HG03039 (cell line): Measurements from ENCODE around the gene VOPP1.
"Not testable (repeated sequence)": the region's sequence is repeated elsewhere in the genome, so short reads cannot be mapped to it uniquely, and the experiment has no call there.

ENCODE experiments used
- ATAC-seq: cut with Tn5 transposase; IDR thresholded peaks from one replicate; pipeline ENCODE4 v1.9.1; 2021; ENCODE audit warnings: mild to moderate bottlenecking, moderate library complexity; ENCODE audit not compliant: unreplicated experiment

The VOPP1 gene

GRCh38 chr7:55512635-55513191 lies 59.6 kb downstream of the VOPP1 start:
- no peak for ATAC-seq

- no peak for ATAC-seq
Observed at GRCh38 chr7:55510621-55511020, 61.7 kb downstream of the VOPP1 start.

- not testable (repeated sequence) for ATAC-seq
Observed at GRCh38 chr7:55510206-55510605, 62.1 kb downstream of the VOPP1 start.

GRCh38 chr7:55509322-55509721 lies 63.0 kb downstream of the VOPP1 start:
- ATAC-seq: peak; percentile 6

- ATAC-seq: peak; percentile 74
Observed at GRCh38 chr7:55508221-55509011, 63.9 kb downstream of the VOPP1 start.

- ATAC-seq: no peak
Observed at GRCh38 chr7:55507743-55508142, 64.6 kb downstream of the VOPP1 start.

GRCh38 chr7:55504967-55505658 lies 67.2 kb downstream of the VOPP1 start:
- no peak for ATAC-seq

- no peak for ATAC-seq
Observed at GRCh38 chr7:55504093-55504859, 68.0 kb downstream of the VOPP1 start.

- no peak for ATAC-seq
Observed at GRCh38 chr7:55502858-55503440, 69.4 kb downstream of the VOPP1 start.

- no peak for ATAC-seq
Observed at GRCh38 chr7:55502124-55502857, 70.0 kb downstream of the VOPP1 start.

- ATAC-seq: no peak
Observed at GRCh38 chr7:55501611-55502010, 70.7 kb downstream of the VOPP1 start.

GRCh38 chr7:55500117-55500756 lies 72.1 kb downstream of the VOPP1 start:
- no peak for ATAC-seq

- ATAC-seq: no peak
Observed at GRCh38 chr7:55499591-55499990, 72.7 kb downstream of the VOPP1 start.

GRCh38 chr7:55498770-55499169 lies 73.5 kb downstream of the VOPP1 start:
- ATAC-seq: no peak

GRCh38 chr7:55498142-55498541 lies 74.2 kb downstream of the VOPP1 start:
- no peak for ATAC-seq

- ATAC-seq: no peak
Observed at GRCh38 chr7:55497521-55497920, 74.8 kb downstream of the VOPP1 start.

- ATAC-seq: no peak
Observed at GRCh38 chr7:55496906-55497305, 75.4 kb downstream of the VOPP1 start.

GRCh38 chr7:55494951-55495350 lies 77.4 kb downstream of the VOPP1 start:
- ATAC-seq: no peak

- ATAC-seq: no peak
Observed at GRCh38 chr7:55493408-55493807, 78.9 kb downstream of the VOPP1 start.

GRCh38 chr7:55491346-55491745 lies 81.0 kb downstream of the VOPP1 start:
- no peak for ATAC-seq
